AML-193 (cell line): ENCODE data around the gene STX18.
"Not testable (repeated sequence)": the region's sequence is repeated elsewhere in the genome, so short reads cannot be mapped to it uniquely, and the experiment has no call there.

Experiments used
- DNase-seq, 2 experiments: peaks; one replicate each; lab custom pipeline; 2025; lab: John Stamatoyannopoulos, UW

The STX18 gene

DNA sequence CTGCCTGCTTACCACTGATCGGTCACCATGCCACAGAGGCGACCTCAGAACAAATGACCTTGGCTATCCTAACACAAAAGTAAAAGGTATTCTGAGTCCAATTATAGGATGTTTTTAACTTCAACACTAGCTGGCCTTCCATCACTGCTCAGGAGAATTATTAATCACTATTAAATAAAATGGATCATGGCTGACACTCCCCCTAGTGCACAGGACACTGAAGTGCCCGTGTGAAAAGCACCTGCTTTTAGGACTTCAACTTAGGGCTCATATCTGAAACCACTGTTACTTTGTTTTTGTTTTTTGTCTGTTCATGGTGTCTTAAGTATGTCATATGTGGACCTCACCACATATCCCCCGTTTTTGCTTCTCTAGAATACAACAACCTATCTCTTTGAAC is 33.9 kb downstream of the STX18 start:
- DNase-seq: no peak

DNA sequence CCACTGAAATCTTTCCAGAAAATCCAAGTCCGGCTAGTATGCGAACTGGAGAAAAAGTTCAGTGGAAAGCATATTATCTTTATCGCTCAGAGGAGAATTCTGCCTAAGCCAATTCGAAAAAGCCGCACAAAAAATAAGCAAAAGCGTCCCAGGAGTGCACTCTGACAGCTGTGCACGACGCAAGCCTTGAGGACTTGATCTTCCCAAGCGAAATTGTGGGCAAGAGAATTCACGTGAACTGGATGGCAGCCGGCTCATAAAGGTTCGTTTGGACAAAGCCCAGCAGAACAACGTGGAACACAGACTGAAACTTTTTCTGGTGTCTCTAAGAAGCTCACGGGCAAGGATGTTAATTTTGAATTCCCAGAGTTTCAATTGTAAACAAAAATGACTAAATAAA is 34.4 kb downstream of the STX18 start:
- DNase-seq: no peak

DNA sequence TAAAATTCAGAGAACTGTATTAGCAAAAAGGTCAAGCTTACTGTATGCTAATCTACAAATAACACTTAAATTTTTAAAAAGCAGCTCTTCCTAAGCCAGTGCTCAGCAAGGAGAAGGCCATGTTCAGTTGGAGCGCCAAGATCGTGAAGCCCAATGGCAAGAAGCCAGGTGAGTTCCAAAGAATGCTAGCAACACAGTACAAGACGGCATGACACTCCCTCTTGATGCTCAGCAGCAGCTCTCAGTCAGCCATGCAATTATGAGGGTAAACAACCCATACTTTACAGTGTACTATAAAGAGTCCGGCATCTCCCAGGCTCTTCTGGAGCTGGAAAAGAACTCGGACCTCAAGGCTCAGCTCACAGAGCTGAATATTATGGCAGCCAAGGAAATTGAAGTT is 34.9 kb downstream of the STX18 start:
- no peak for DNase-seq

DNA sequence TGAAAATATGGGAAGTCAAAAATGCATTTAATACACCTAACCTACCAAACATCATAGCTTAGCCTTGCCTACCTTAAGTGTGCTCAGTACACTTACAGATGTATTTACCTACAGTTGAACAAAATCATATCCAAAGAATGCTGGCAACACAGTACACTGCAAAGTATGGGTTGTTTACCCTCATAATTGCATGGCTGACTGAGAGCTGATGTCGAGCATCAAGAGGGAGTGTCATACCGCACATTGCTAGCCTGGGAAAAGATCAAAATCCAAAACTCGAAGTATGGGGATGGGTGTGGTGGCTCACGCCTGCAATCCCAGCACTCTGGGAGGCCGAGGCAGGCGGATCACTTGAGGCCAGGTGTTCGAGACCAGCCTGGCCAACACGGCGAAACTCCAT is 36.6 kb downstream of the STX18 start:
- not testable (repeated sequence) for DNase-seq

DNA sequence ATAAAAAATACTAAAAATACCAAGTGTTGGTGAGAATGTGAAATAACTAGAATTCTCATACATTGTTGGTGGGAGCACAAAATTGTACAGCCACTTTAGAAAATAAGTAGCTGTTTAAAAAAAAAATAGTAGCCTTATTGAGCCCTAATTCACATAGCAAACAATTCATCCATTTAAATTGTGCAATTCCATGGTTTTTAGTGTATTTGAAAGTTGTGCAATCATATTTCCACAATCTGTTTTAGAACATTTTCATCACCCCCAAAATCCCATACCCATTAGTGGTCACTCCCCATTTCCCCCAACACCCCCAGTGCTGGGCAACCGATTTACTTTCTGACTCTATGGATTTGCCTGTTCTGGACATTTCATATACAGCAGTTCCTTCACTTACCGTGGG is 37.1 kb downstream of the STX18 start:
- no peak for DNase-seq

DNA sequence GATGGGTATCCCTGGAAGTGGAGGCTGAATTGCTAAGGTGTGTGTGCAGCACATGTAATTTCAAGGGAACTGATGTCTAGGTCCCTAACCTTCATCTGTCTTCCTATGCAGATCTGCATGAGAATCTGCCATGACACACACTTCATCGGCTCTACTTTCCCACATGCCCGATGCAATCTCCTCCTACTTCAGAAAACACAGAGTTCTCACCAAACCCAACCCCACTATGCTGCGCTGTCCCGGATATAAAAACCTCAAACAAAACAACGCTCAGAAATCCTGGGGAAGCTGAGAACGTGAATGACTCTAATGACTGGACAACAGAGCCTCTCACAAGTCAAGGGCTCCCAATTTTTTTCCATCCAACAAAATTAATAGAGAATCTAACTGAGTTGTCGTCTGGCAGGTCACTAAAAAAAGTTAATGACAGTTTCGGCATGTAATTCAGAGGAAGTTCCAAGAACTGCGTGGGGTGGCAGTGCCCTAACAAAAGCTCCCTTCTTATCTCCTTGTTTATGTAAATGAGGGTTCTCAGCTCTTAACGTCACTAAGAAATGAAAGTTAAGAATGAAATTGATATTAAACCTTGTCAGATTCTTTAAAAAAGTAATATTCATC is 39.0 kb downstream of the STX18 start:
- DNase-seq: peak; percentile 12 to 18

DNA sequence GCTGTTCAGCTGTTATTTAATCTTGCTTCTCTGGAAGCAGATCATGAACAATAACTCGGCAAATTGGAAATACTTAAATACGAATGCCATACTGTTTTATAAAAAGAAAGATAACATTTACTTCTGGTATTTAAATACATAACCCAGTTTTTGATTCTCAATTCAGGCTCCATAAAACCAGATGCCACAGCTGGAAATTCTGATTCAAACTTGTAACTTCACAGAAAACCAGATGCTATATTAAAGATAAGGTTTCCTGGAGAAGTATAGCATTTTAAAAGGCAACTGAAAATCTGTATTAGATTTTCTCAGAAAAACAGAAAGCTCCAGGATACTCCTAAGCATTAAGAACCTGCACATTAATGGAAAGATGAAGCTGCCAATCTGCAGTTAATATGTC is 40.2 kb downstream of the STX18 start:
- no peak for DNase-seq

DNA sequence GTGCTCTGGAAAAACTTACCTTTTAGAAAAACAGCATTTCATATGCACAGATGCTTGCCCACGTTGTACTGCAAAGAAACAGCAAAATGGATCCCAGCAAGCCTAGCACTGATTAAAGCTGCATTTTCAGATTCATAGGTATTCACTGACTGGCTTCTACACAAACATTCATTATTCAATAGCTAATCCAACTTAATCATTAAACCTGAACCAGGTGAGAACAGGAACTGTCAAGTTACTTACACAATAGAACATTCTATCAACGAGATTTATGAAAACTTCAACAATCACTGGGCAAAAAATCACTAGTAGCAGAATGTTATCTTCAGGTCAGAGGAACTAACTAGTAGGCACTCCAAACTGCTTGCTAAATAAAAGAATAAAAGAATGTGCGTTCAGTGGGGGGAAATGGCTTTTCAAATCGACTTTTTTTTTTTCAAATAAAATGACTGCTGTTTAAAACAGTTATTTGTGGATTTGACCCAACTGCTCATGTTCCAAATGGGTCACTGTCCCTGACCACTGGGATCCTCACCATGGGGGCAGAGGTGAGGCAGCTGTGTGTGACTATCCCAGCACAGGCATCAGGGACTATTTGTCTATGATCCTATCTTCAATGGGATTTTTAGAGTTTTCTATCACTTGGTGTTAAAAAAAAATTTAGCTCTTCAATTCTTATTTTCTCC is 42.3 kb downstream of the STX18 start:
- DNase-seq: no peak

DNA sequence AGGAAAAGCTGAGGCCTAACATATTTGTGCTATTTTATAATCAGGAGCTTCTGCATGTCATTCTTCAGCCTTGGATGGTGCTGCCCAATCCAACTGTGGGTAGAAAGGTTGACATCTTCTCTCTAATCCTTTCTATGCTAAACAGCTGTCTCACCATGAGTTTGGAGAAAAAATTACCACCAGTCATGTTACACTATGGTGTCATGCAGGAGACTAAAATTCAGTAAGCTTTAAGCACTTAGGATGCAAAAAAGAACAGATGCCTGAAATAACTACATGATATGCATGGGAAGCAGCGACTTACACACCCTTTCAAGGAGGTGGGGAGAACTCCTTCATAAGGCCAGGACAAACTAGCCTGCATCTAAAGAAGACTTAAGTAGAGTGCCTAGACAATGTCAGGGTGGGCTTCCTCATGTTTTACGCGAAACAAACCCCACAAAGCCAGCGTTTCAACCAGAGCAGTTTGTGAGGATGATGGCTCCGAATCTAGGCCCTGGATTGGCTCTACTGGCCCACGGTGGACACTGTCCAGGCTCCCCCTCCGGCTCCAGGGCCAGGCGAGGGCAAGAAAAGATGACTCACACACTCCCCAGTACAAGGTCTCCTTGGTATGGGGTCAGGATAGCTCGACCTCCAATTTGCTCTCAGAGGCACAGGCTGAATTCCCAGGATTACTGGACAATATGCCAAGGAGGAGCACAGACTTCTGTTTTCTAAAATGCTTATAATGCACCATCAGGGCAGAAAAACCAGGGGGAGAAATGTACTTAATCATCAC is 45.1 kb downstream of the STX18 start:
- DNase-seq: no peak

DNA sequence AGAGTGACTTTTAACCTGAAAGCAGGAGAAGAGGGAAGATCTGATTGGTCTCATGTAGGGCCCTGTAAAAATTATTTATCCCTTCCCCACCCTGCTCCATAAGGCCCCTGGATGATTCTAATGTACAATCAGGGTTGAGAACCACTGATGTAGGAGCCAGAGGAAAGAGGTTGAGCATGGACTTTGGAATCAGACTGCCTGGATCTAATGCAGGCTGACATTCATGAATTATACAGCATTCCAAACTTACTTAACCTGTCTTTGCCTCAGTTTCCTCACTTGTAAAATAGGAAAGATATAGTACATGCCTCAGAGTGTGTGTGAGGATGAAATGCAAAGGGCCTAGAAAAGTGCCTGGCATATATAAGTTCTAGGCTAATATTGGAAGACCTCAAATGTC is 47.0 kb downstream of the STX18 start:
- no peak for DNase-seq

DNA sequence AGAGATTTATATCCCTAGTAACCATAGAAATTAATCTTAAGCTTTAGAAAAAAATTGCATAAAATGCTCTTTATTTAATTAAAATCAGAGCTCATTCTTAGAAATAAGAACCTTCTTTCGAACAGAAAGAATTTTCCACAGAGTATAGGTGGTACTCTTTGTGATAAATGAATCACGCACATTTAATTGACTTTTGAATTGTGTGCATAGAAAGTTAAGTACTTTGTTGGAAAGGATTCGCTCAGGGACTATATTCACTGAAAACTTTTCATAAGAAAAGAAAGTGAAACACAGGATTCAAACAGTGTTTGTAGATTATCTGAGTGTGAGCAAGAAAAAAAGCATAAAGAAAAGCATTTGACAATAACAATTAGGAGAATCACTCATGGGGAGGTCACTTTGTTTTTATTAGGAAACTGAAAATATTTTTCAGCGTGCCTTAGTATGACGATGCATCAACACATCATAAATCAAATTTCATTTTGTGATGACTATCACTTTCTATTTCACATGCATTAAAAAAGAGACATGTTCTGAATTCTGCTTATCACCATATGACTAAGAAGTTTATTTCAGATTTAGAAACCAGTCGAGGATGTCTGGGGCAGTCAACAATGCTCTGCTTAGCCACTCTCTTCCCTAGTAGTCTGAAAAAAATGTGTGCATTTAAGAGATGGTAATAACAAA is 49.5 kb downstream of the STX18 start:
- no peak for DNase-seq

DNA sequence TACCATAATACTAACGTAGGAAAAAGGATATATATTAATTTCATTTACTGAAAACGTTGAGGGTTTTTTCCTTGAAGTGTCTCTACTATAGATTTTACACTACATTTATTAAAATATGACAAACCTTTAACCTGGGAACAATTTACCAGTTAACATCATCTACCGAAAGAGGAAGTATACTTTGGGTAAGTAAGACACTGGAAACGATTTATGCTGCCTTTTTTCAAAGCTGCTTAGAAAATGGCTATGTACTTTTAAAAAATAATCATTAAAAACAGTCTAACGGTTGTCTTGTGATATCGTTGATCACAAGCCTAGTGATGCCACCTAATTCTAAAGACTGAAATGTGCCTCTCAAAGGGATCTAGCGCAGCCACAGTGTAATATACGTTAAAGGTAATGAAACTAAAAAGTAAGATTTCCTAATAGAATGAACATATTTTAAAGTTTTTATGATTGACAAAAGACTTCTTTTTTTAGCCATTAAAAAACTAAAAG is 50.4 kb downstream of the STX18 start:
- DNase-seq: no peak

DNA sequence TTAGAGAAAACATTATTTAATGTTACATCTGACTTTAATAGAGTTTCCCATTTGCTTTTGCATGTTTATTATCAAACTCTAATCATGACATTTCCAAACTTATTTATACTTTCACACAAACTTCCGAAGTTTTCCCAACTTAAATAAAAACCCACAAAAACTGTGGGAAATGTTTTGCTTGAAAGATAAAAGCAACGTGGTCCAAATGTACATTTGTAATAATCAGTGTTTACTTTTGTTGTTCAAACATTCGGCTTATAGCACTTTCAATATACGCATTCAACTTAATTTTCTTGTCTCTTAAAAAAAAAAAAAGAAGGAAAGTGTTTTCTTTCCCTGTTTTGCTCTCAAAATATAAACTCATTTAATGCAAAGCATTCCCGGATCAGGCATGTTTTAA is 51.0 kb downstream of the STX18 start:
- no peak for DNase-seq

DNA sequence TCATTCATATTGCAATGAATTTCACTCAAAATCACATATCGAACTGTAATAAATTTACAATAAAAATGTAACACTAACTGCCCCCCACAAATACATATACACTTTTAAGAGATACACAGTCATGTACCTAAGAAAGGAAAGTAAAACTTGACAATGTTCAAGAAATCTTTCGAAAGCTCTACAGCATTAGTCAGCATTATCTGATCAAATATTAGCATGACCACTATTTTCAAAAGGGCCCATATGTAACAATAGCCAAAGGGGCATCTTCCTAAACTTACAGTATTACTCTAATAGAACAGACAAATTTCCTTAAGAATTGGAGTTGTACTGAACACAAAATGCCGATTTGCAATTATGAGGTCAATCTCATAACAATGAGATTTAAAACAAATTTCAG is 51.8 kb downstream of the STX18 start:
- no peak for DNase-seq

DNA sequence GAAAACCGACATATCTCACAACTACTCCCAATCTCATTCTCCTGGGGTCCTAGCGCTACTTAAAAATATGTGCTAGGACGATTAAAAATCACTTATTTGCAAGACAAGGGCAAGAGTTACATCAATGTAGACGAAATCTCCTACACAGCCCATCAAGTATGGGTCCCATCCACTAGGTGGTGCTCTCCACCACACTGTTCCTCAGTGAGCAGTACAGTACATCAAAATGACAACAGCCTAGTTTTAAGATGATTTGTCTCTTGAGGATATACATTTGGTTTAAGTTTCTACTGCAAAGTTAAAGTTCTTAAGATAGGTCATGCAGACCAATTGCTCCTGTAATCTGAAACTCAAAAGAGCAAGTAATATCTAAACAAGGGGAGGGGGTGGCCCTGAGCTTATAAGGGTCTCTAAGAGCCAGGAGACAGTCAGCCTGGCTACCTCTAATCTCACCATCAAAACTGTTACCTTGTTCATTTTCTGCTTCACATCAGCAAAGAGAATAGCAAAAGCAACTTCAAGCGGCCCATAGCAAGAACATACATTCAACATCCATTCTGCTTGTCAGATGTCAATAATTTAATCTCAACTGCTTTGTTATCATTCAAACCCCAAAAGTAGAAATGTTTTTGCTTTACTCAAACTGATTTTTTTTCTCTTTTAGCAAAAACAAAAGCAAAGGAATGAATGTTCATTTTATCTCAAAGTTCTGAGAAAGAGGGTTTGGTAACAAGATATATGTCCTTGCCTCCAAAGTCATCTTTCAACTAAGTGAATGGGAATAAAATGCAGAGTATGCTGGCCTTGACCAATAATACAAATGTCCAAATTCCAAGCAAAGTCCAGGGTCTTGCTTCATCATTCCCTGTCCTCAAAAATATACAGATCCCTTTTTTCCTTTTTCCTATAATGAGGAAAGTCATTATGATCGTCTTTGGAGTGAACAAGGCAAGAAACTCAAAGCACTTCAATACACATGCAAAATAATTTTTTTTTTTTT is 53.1 kb downstream of the STX18 start:
- peak; percentile 70 to 80 for DNase-seq

DNA sequence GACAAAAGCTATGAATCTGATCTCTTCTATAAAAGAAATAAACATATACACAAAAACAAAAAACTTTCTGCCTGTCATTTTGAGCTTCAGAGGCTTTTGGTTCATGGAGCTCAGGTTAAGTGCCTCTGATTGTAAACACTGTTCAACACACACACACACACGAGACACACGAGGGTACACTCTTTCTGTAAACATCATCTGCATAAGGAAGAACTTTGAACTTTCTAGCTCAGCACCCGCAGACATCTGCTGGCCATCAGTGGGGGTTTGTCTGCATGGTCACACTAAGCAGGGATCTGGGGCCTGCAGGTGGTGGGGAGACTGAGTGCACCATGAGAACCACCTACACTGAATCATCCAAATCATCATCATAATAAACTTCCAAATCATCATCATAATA is 54.9 kb downstream of the STX18 start:
- DNase-seq: no peak

DNA sequence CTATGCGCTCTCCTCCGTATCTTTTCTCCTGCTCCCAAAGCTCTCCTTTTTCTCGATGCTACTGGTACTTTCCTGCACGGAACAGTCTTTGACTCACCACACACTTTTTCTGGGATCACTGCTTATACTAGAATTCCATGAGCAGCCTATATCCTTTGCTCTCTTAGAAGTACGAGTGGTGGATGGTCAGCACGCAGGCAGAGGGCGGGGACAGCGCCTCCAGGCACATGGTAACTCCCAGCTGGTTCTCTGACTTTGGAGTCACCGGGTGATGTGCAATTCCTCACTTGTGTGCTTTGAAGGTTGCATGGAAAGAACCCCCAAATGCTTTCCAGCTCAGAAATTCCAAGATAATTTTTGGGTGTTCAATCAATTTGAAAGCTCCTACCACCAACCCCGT is 56.0 kb downstream of the STX18 start:
- no peak for DNase-seq

DNA sequence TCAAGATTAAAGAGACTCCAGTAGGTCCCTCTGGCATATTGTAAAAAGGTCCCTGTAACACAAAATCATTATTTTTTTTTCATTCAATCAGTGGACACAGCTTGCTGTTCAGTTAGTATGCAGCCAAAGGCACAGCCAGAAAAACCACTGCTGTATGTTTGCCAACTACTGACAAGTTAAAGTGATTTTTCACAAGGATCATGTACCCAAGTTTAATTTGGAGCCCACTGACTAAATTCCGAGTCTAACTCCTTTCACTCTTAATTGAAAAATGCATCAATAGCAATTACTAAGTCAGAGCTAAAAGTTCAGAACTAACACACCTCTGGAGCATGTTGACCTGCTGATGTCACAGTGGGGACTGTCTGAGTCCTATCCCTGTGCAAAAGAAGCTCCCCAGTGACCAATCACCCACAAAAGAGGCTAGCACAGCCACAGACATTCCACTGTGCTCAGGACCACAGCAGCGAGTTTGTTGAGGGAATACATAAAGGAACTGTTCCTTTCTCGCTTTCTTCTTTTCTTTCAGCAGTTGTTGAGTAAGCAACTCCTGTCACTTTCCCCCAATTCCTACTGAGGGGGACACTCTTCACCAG is 60.4 kb downstream of the STX18 start:
- DNase-seq: no peak

DNA sequence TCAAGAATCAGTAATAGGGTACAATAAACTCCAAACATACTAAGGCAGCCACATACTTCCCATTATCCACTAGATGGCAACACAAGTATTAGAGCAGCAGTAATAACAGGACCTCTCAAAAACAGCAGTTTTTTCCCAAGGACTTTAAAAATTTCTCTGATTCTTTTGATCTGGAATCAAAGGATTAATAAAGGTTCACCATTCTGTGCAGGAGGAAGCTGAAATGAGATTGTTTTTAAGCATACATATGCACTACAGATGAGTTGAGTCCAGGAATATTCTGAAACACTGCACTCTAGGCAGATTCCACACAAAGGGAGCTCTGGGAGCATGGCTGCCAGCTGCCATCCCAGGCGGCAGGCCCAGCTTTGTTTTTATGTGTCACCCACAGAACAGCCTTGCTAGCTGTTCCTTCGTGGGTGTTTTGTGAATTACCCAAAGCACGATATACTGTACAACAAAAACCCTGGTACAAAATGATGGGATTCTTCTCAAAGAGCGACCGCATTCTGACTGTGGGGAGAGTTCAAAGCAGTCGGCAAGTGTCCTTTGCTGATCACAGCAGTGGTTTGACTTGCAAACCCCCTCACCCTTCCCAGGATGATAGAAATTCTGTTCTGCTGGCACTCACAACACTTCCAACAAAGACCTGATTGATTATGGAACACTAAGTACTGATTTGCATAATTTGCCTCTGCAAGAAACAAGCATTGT is 61.0 kb downstream of the STX18 start:
- DNase-seq: no peak

DNA sequence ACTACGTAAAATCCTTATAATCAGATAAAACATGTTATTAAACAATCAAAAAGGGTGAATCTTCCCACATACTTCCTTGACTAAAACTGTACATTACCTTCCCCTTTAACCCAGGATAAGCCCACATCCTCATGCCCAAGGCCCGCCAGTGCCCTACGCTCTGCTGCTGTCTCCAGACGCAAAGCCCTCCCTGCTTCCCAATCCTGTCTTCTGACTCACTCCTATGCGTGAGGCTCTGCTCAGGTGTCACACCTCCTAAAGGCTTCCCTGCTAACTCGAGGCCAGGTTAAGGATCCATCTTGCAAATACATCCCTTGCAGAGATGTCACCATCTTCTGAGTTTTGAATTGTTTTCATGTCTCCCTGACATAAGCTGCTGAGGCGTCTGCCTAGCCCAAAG is 61.6 kb downstream of the STX18 start:
- DNase-seq: no peak
